HPDE6-E6E7 (cell line): ENCODE data around the gene AHSG.
"Not testable (repeated sequence)": the region's sequence is repeated elsewhere in the genome, so short reads cannot be mapped to it uniquely, and the experiment has no call there.

Source experiments
- DNase-seq: peaks from one replicate; pipeline ENCODE4 v3.0.0; 2011; ENCODE audit warnings: missing footprints; ENCODE audit errors: extremely low spot score

Gene AHSG, protein sequence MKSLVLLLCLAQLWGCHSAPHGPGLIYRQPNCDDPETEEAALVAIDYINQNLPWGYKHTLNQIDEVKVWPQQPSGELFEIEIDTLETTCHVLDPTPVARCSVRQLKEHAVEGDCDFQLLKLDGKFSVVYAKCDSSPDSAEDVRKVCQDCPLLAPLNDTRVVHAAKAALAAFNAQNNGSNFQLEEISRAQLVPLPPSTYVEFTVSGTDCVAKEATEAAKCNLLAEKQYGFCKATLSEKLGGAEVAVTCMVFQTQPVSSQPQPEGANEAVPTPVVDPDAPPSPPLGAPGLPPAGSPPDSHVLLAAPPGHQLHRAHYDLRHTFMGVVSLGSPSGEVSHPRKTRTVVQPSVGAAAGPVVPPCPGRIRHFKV

DNA sequence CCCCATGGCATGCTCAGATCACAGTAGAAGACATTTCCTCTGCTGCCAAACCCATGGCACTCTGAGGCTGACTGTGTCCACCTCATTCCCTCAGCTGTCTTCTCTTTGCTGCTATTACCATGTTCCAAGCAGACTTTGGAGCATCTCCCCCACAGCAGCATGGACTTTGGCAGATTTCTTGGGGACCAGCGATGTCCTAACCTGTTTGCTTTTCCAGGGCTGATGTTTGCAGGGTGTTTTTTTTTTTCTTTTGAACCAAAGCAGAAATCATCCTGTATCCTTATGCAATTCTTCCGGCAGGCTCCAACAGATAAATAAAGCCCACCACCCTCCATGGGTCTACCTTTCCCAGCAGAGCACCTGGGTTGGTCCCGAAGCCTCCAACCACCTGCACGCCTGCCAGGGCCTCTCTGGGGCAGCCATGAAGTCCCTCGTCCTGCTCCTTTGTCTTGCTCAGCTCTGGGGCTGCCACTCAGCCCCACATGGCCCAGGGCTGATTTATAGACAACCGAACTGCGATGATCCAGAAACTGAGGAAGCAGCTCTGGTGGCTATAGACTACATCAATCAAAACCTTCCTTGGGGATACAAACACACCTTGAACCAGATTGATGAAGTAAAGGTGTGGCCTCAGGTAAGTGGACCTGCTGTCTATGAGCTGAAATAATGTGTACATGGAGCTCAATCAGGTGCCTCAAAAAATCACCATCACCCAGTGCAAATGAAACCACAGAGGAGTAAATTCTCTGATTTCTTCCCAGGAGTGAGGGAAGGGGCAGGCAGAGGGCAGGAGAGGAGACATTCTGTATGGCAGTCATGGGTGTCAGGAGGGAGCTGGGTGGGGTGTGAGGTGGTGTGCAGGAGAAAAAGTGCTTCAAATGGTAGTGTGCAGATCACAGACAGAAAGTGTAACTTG is at the start of gene AHSG:
Gene AHSG, plus strand, starts transcription at position 340 of the 916 bp plus-strand sequence. Its CDS starts 82 bp downstream, at position 422.
- no peak for DNase-seq

DNA sequence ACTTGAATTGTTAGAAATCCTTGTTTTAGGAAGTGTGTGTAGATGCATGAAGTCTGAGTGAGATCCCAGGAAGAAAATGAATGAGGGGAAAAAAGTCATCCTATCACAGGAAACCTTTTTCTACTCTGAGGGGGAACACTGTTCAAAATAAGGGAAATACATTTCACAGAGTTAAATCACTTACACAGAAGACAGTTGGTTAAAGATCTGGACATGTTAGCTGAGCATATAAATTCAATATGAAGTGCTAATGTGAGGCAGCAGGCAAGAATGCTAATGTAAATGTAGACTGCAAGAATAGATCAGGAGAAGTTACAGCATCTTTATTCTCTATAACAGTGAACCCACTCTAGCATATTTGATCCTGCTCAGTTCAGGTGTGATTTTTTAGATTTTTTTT is 48.3 kb upstream of the AHSG start:
- DNase-seq: no peak

DNA sequence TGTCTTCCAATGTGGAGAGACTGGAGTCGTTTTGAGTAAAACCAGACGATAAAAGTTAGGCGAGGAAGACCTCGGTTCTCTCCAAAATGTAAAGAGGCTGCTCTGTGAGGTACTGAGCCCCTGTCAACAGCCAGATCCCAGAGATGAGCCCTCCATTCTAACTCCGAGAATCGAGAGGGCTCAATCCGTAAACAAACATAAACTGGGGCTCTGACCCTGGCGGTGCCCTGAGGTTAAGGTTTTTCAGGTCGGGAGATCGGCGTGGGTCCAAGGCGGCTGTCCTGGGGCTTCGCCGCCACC is 46.1 kb upstream of the AHSG start:
- DNase-seq: no peak

GRCh38 chr3:186567072-186567921 is 45.6 kb upstream of the AHSG start, which contains the start of gene TBCCD1:
Gene TBCCD1, minus strand, starts transcription at chr3:186567339. Its CDS starts 3,010 bp downstream, at chr3:186564329.
- peak; percentile 76 for DNase-seq

GRCh38 chr3:186569361-186569760 is 43.5 kb upstream of the AHSG start:
- not testable (repeated sequence) for DNase-seq

GRCh38 chr3:186569779-186570095 is 43.1 kb upstream of the AHSG start:
- no peak for DNase-seq

GRCh38 chr3:186570096-186570940 is 42.5 kb upstream of the AHSG start, which contains the start of gene DNAJB11:
Gene DNAJB11, plus strand, starts transcription at chr3:186570720. Its CDS starts 178 bp downstream, at chr3:186570898.
- peak; percentile 99 for DNase-seq

GRCh38 chr3:186570941-186571643 is 41.8 kb upstream of the AHSG start:
- no peak for DNase-seq

DNA sequence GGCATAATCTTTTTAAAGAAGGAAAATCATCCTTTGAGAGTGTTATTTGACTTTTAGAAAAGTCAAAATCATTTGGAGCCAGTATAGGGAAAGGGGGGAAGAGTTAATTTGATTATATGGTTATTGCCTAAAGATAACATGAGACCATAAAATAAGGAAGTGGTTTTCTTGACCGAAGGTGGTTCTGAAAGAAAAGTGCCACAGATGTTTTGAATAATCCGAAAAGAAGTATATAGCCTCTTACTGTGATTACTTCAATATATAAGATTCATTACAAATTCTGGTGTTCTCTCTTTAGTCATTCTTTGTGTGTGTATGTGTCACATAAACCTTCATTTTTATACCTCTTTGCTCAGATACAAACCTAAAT is 41.2 kb upstream of the AHSG start:
- DNase-seq: no peak

DNA sequence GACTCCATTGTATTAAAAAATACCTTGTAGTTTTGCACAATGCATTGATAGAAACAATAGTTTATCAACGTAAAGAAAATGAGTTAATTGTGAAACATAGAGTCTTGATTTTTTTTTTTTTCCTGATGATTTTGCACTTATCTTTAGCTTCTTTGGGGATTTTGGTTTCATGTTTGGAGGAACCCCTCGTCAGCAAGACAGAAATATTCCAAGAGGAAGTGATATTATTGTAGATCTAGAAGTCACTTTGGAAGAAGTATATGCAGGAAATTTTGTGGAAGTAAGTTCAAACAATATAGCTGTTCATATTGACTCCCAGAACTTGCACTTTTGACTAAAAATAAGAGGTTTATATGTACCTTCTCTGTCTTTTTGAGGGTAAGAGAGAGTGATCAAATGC is 35.3 kb upstream of the AHSG start:
- DNase-seq: no peak

GRCh38 chr3:186580785-186581184 is 32.1 kb upstream of the AHSG start:
- DNase-seq: no peak

- DNase-seq: no peak
These were observed 30.3 kb upstream of the AHSG start for GRCh38 chr3:186582541-186582940.

DNA sequence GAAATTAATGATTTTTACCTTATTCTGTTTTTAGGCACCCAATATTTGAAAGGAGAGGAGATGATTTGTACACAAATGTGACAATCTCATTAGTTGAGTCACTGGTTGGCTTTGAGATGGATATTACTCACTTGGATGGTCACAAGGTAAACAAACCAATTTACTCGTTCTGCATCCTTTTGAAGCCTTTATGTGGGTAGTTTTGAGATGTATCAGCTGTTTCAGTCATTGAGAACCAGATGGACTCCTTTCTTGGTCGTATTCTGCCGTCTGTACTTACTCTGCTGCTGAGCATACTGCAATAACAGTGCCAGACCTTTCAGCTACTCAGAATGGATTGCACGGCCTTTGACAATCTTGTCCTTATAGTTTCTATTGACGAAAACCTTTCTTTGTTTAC is 29.0 kb upstream of the AHSG start:
- no peak for DNase-seq

- DNase-seq: not testable (repeated sequence)
These were observed 26.6 kb upstream of the AHSG start for GRCh38 chr3:186586245-186586644.

- no peak for DNase-seq
These were observed 25.7 kb upstream of the AHSG start for GRCh38 chr3:186587183-186587582.

DNA sequence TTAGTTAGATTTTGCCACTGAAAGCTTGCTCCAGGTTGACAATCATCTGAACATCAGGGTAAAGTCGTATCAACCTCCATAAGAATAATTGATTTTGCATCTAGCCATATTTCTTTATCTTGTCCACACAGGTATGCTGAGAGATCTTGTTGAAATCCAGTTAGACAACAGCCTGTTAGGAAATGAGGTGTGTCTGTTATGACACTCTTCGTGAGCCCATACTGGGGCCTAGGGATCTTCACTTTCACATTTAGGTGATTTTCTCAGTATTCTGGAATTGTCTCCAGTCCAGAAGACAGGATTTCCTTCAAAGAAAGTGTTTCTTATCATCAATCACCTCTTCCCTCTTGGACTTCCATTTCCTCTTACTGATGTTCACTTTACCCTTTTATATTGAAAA is 24.2 kb upstream of the AHSG start:
- DNase-seq: peak; percentile 70

GRCh38 chr3:186589121-186589520 is 23.7 kb upstream of the AHSG start:
- DNase-seq: no peak

DNA sequence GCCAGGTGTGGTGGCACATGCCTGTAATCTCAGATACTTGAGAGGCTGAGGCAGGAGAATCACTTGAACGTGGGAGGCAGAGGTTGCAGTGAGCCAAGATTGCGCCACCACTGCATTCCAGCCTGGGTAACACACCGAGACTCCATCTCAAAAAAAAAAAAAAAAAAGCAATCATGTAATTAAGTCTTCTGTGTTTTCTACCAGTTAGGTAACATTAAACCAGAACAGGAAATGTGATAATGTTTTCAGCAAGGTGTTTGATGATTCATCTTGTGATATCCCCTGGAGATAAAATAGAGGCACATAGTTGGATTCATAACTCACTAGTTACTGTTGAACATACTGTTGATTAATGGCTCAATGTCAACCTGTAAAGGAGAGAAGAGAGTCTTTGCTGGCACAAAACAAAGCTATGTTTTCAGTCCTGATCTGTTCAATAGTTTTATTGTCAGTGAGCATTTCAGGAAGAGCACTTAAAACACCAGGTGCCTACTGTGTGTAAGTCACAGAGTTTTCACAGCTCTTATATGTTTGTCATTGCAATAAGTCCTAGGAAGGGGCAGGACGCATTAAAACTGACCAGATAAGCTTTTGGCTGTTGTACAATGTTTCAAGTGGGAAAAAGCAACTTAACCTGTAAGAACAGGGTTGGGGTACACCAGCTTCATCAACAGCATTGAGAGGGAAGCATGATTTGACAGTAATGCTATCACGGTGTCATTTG is 22.8 kb upstream of the AHSG start:
- peak; percentile 80 for DNase-seq

GRCh38 chr3:186590580-186591295 is 22.1 kb upstream of the AHSG start:
- no peak for DNase-seq
